C1 segment of cervical spinal cord (tissue), 14 donors: ENCODE measurements around the gene ARHGEF9.
"Not testable (repeated sequence)": the region's sequence is repeated elsewhere in the genome, so short reads cannot be mapped to it uniquely, and the experiment has no call there.

Source experiments
- DNase-seq, 14 donors: peaks; one replicate each; lab custom pipeline; 2025; lab: John Stamatoyannopoulos, UW

ARHGEF9 gene

GRCh38 chrX:63661676-63662075, 123.3 kb downstream of the ARHGEF9 start:
- DNase-seq: no peak

GRCh38 chrX:63658920-63659319, 126.1 kb downstream of the ARHGEF9 start:
- no peak for DNase-seq

GRCh38 chrX:63657821-63658220, 127.2 kb downstream of the ARHGEF9 start:
- peak in 1 of 14 donors; percentile 0 for DNase-seq

GRCh38 chrX:63656871-63657580, 128.0 kb downstream of the ARHGEF9 start:
- no peak for DNase-seq

- no peak for DNase-seq
These were observed 132.8 kb downstream of the ARHGEF9 start for GRCh38 chrX:63652086-63652765.

- not testable (repeated sequence) for DNase-seq
These were observed 139.3 kb downstream of the ARHGEF9 start for GRCh38 chrX:63645748-63646147.

GRCh38 chrX:63635750-63636149, 149.3 kb downstream of the ARHGEF9 start:
- DNase-seq: no peak

- no peak for DNase-seq
These were observed 171.4 kb downstream of the ARHGEF9 start for GRCh38 chrX:63613531-63614028.

- DNase-seq: no peak
These were observed 199.1 kb downstream of the ARHGEF9 start for GRCh38 chrX:63585936-63586335.
